GM21786 (cell line): ENCODE data around the gene NTF3.

Experiments
- ATAC-seq: cut with Tn5 transposase; IDR thresholded peaks from one replicate; pipeline ENCODE4 v1.9.1; 2021; ENCODE audit not compliant: unreplicated experiment

The NTF3 gene

DNA sequence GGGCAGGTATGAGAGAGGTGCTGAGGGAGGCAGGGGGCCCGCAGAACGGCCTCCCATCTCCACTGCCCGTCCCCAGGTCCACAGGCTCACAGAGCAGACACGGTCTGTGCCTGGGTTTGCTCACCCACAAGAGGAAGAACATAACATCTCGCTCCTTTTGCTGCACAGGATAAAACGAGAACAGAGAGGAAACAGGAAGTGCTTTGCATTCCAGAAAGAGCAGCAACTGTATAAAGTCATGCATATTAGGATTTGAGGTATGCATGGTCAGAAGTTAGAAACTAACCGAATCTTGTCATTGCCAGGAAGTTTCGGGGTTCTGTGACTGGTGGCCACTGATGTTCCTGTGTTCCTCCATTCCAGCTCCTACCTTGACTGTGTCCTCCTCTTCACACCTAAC is 25.0 kb downstream of the NTF3 start:
- ATAC-seq = no peak

DNA sequence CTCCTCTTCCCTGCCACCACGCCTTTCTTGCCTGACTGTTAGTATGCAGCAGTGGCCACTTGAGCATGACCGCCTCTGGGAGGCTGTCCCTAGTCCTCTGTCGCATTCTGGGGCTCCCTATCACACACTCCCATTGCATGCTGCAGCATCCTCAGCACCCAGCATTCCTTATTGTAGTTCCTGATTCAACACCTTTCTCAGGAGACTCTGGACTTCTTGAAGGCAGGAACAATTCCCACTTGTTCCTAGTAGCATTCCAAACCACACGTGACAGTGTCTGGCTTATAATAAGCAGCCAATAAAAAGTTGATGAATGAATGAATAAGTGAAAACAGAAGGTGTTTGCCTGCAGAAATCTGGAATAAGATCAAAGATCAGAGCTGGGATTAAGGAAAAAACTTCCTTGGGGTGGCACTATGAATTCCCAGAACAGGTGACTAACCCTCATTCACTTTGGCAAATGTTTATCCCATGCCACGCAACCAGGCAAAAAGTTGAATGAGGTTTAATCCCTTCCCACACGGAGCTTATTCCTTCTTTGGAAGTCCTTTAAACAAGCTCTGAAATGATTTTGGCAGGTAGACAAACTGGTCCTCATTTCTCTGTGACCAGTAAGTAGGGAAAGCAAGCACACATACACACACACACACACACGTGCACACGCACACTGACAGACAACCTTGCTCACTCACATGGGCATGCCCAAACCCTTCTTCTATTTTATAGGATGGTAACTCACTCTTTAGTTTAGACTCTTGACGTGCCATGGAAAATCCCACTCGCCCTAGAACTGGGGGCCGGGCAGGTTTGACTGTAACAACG is 26.5 kb downstream of the NTF3 start:
- ATAC-seq = no peak

DNA sequence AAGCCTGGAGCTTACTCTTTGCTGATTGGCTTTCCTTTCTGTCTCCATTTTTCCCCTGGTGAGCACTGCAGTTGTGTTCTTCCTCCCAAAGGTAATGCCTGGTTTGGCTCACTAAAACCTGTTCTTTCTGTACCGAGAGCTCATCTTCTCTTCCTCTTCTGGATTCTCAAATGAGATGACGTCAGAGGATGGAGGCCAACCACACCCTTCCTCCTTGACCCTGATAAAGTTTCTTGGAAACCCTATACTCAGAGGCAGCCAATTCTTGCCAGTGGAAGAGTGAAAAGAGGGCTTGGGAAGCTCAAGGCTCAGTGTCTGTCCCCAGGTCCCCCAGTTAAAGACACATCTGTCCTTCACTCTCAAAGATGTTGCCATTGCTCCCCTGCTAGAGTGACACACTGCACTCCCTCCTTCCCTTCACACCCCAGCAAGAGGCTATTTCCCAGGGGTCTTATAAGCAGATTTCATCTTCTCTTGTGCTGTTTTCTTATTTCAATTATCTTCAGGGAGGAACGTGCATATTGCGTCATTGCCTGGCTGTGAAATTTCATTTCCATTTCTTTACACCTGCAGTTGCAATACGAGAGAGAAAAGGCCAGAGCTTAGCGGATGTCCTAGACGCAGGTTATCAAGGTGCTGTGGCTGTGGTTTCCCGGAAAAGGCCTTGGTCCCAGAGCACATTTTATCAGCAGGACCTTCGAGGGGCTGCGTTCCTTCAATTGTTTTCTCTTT is 27.3 kb downstream of the NTF3 start:
- no peak for ATAC-seq

DNA sequence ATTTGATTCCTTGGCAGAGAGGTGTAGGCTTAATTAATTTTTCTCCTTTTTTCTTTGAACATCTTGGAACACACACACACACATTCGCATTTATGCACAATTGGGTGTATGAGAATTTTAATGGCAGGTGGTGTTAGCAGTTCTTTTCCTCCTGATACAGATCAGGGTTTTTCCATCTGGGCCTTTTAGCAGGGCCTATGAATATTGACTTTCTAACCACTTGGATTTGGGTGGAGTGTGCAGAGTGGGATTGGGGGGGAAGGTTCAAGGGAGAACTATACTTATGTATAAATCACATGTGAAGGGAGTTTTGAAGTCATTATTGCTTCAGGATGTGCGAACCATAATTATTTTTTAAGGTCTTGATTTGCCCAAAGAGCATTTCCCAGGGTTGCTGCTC is 28.9 kb downstream of the NTF3 start:
- no peak for ATAC-seq

DNA sequence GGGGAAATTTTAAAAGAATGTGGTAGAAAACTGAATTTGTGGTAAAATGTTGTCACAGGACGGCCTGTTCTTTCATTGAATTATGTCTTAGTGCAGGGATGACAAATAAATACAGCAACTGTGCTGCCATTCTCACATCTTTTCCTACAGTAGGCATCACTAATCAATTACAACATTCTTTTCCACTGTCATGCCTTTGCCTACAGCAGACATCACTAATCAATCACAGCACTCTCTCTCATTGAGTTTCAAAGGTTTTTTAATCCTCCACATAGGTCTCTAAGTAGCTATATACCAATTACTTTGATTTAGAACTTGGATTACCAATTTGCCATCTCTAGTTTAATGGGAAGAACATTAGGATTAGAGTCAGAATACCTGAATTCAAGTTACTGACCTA is 30.1 kb downstream of the NTF3 start:
- ATAC-seq = no peak

DNA sequence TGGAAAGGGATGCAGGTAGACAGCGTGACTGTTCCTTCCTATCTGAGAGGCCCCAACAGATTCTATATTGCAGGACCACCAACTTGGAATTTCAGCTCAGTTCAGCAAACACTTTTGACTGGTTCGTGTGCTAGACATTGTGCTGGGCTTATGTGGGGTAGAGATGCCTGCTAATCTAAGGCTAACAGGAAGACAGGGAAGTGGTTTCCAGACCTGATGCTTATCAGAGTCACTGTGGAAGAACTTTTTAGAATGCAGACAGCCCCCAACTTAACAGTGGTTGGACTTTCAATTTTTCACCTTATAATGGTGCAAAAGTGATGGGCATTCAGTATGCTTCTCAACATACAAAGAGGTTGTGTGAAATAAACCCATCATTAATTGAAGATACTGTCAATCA is 32.2 kb downstream of the NTF3 start:
- ATAC-seq = no peak

DNA sequence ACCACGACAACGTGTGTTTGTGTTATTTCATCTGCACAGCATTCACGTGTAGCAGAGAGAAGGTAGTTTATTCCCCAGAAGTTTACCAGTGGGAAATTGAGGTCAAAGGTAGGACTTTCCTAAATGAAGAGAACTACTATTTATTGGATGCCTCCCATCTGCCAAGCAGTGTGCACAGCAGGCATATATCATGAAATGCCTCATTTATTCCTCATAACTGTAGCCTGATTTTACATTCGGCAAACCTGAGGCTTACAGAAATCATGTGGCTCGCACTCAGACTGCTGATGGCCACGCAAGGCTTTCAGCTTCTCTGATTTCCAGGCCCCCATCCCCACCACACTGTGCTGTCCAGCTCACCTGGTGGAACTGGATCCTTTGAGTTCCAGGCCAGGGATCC is 33.5 kb downstream of the NTF3 start:
- ATAC-seq = no peak

DNA sequence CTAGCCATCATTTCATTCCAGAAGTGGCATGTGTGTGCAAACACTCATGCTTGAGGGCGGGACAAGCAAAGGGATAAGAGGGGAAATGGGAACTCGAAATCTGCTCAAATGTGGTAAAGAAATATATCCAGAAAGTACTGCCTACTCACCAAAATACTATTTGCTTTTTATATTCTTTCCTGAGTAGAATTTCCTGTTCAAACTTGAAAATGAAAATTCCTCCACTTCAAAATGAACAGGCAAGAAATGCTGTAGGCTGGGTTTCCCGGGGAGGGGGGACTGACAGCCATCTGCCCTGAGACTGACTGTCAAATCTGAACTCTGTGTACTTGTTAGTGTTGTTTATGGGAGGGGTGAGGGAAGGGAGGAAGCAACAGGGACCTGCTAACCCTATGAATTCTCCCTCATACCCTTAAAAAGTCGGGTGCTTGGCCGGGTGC is 34.6 kb downstream of the NTF3 start:
- ATAC-seq = no peak

DNA sequence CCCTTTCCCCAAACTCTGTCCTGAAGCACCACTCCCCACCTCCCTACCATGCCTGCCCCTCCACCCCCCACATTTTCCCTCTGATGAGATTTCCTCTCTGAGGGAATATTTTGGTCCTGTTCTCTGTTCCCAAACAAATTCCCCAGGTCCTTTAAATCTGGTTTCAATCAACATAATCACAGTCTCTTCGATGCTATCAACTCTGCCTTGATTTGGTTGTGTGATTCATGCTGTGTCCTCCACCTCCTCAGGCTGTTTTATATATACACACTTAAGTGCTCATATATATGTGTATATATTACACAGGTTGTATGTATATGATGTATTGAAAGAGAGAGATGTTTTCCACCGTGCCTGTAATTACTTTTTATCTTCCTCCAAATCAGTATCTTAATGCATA is 36.0 kb downstream of the NTF3 start:
- ATAC-seq = no peak

DNA sequence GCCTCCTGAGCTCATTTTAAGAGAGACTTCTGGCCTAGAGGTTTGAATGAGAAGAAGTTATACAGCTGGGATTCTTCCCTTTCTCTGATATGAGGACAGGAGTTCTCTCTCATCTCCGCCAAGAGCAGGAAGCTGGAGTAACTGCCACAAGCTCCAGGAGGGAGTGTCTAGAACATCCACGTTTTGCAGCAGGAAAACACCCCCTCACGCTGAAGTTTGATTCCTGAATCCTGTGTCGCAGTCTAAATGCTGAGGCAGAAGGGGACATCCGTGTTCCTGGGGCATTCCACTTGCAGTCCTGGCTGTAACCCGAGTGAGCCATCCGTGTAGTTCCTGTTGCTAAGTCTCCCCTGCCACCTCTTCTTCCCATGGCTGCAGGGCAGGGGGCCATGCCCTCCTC is 38.3 kb downstream of the NTF3 start:
- ATAC-seq = no peak

DNA sequence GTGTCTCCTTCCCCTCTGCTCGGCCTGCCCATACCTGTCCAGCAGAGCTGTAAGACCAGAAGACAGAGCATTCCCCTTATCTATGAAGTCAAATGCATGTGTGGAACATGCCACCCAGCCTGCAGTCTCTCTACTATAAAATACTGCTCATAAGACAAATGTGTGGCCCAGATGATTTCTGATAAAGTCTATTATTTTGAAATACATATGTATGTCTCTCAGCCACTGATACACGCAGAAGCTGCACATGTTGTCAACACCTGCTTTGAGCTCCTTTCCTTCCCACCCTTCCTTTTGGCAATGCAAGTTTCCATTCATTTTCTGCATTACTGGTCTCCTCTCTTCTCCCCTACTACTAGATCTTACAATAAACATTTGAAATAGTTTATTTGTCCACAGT is 38.8 kb downstream of the NTF3 start:
- ATAC-seq = no peak

DNA sequence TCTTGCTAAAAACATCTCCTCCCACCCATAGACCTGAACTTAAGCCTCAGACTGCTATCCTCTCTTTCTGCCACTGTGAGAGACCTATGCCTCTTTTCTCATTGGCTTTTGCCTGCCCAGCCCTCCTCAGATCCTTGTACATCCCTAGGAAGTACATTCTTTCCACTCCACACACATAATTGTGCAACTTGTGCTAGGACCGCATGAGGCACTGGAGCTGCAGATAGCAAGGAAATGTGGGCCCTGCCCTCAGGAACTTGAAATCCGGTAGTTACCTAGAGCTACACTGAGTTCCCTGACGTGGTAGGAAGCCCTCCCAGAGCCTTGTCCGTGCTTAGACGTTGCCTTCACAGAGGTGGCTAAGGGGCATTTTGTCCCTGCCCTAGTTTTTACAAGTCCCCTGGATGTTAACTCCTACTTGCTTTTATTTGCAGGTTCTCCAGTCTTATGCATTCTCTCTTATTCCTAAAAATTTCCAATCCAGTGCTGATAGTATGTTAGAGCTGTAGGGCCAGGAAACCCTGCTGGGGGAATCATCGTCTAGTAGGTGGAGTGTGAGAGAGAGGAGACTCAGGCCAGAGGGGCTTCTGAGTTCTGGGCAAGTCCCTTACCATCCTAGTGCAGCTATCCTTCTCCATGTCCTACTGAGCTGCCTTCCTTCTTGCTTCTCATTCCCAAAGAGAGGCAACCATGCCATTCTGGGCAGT is 41.3 kb downstream of the NTF3 start:
- ATAC-seq = no peak

DNA sequence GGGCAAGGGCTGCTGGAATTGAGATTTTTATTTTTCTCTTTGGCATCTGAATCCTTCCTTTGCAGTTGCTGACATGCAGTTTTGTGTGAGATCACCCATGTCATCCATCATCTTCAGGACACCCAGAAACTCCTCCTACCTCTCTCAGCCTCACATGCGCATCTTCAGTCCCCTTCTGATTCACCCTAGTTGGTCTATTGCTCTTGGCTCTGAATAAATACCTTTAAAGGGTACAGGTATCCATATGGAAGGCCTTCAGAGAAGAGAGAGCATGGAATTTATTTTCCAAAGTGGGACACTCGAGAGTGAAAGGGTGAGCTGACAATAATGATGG is 41.8 kb downstream of the NTF3 start:
- no peak for ATAC-seq

DNA sequence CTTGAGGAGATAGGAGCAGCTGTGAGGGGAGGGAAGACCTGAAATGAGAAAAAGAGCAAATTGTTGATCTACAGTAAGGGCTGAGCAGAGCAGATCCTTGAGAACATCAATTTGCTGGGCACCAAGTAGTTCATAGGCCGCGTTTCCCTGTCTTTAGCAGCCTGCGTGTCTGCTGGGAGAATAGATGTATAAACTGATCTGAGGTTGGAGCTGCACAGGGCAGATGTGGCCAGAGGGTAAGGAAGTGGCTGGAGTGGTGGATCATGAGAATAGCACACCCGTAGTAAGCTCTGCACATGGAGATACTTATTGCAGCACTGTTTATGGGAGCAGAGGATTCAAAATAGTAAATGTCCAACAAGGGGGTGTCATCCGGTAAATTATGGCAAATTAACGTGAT is 44.4 kb downstream of the NTF3 start:
- no peak for ATAC-seq

DNA sequence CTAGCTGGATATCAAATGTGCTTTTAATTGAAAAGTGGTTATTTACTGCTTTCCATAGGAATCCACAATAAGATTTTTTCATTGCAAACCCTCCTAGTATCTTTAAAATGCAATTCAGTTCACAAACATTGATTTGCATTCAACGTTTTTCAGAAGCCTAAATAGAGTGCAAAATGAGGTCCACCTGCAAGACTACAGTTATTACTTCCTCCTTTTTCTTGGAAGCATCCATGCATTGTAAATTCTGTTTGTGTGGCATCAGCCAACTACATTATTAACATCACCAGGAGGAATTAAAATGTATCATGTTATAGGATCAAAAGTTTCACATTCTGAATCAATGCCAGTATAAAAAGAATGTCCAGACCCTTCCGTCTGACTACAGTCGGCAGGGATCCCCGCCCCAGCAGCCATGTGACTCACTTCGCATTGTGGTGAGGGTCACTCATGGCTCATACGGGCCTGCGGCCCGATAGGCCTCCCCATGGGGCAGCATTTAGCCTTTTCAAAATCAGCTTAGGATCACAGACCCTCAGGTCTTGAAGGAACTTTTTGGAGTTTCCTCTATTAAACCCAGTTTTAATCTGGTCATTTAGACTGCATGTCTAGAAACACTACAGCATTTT is 46.3 kb downstream of the NTF3 start:
- ATAC-seq = no peak

DNA sequence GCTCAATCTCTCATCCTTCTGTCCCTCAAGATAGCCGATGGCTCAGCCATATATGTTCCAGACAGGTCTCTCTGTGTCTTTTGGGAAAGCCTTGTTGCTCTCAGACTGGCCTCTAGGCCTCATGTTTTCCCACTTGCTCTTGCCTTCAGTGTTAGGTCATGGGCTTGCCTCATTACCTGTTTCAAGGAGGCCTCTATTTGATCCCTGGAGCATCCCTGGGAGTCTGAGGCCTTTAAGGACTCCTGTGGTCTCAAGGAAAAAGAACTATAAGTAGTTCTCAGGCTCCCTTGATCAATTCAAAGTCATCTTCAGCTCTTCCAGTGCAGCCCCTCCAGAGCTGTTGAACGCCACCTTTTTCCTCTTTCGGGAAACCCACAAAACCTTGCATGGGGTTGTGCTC is 47.9 kb downstream of the NTF3 start:
- no peak for ATAC-seq

DNA sequence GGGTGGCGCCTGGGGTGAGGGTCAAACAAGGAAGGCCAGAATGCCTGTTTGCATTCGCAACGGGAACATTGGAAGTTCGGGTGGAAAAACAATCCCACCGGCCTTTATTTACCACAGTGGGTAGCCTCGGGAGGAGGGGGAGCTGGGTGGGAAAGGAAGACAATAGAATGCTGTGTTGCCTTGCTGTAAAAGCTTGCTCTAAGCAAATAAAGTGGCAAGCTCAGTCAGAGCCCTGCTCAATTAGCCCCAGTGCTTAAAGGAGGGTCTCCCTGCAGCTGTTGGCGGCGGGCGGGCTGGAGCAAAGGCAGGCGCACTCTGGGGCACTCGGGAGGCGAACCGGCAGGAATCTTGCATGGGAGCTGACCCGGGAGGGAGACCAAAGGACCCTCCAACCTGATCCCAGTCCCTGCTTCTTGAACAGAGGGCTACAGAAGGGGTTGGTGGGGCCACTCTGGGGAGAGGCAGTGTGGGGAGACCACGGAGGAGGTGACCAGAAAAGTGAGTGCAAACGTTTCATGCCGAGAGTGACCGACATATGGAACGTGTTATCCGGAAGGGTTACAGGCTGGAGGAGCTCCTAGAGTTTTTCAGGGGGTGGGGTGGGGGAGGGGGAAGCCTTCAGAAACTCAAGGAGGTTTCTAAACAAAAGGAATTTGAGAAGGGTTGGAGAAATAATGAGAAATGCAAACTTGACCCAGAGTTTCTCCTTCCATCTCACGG is 48.5 kb downstream of the NTF3 start:
- no peak for ATAC-seq

DNA sequence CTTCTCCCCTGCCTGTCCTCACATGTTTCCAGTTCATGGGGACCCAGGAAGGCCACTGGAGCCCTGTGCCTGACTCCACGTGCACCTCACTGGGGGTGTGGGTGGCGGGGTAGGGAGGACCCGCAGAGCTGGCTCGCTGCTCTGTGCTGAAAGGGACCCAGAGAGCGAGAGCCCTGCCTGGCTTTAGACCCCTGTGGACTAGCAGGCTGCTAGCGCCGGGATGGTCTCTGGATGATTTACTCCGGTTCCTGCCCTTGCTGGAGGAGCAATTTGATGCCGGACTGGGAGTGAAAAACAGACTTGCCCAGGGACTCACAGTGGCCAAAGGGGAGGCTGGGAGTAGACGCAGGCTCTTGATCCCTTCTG is 49.0 kb downstream of the NTF3 start:
- ATAC-seq = no peak

DNA sequence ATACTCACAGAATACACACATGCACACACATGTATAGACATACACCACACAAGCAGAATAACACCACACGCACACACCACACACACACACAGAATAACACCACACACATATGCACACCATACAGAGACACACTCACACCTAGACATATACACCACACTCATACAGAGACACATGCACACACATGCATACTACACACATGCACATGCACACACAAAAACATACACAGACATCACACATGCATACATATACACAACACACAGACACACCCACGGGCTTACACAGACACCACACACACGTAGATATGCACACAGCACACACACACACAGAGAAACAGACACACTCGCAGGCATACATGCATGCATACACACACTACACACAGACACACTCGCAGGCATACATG is 49.7 kb downstream of the NTF3 start:
- no peak for ATAC-seq

DNA sequence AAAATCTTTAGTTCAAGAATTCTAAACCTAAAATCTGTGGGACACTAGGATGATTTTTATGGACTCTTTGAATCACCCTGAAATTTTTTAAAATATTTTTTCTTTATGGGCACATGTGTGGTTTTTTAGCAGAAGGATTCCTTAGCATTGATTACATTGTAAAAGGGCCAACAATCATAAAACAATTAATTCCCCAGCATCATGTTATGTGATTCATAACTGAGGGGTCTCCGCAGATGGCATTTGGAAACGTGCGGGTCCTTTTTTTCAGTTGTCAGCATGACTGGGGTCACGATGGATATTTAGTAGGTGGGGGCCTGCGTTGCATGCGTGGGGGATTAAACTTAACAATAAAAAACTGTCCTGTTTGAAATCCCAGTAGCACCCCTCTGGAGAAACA is 52.5 kb downstream of the NTF3 start:
- ATAC-seq = no peak

DNA sequence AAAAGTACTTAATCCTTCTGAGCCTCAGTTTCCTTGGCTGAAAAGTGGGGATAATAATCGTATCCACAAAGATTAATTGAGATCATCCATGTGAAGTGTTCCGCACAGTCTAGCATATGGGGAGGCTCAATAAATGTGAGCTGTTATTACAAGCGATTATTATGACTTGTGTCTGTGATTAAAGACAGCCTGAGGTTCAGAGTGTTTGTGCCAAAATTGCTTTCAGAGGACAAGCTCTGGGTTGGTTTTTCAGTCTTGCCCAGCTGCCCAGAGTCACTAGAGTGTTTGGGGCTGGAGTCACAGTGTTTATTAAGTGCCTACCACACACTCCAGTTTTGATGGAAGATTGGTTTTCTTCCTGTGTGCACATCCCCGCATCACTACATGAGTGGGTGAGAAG is 53.5 kb downstream of the NTF3 start:
- no peak for ATAC-seq
